HepG2 (cell line): ENCODE measurements around the gene WDR49. TPM values are rescaled to one million over a fixed set of nuclear protein-coding genes. Genes with fewer than 3 reads are reported as not detected.
"Not testable (repeated sequence)": the region's sequence is repeated elsewhere in the genome, so short reads cannot be mapped to it uniquely, and the experiment has no call there.

ENCODE experiments used
- ATAC-seq: fragments of 200-7000 bp; cut with Tn5 transposase; 3 replicates; pipeline ENCODE4 v1.9.1; 2020; ENCODE audit warnings: mild to moderate bottlenecking, moderate library complexity
- BruUV-seq: library from RNA; stranded (reverse); fragments of 400-500 nt; replicated peaks from 2 replicates; lab custom pipeline; 2021; lab: Mats Ljungman, UMichigan
- CTCF ChIA-PET: fragments of 300-600 bp; formaldehyde crosslinking; extraction: SDS; loops from one replicate; lab custom pipeline; 2021; ENCODE audit warnings: low total read pairs, inconsistent platforms, low intra/inter-chr PET ratio; lab: Yijun Ruan, JAX
- POLR2A ChIA-PET: fragments of 350-600 bp; sonication (Branson Sonifier 250); formaldehyde crosslinking; loops from one replicate; lab custom pipeline; 2020; ENCODE audit warnings: antibody characterized with exemption, inconsistent platforms; lab: Yijun Ruan, JAX
- DNase-seq: peaks from one replicate; pipeline ENCODE4 v3.0.0-alpha.2; 2015; ENCODE audit warnings: low spot score
- FAIRE-seq: peaks from 3 replicates; lab custom pipeline; 2011; peaks lifted over from hg19 to GRCh38; lab: Jason Lieb, UNC
- H2AFZ ChIP-seq: one replicate; pipeline ENCODE4 v1.6.1; 2011; ENCODE audit warnings: low read length, inconsistent platforms
- H3K27ac ChIP-seq: fragments of 300-600 bp; 3 replicates; pipeline ENCODE4 v1.8.0; 2011; ENCODE audit warnings: mixed run types, mild to moderate bottlenecking, mixed read lengths, low read length, inconsistent platforms; ENCODE audit not compliant: insufficient read depth; ENCODE audit errors: extremely low read length
- H3K27me3 ChIP-seq, 2 experiments: fragments of 200-600 bp in 1 of 2; 2 replicates in 1 of 2; 3 replicates in 1 of 2; pipeline versions ENCODE4 v1.6.0 to v1.8.0; 2011; ENCODE audit warnings: low read length in 2 of 2, mild to moderate bottlenecking in 2 of 2, moderate library complexity in 2 of 2, inconsistent platforms in 1 of 2; ENCODE audit not compliant: insufficient read depth in 2 of 2, control insufficient read depth in 1 of 2
- H3K36me3 ChIP-seq, 2 experiments: fragments of 200-600 bp in 1 of 2; replicated peaks in 1 of 2; 2 replicates in 1 of 2; 3 replicates in 1 of 2; pipeline versions ENCODE4 v1.5.1 to v1.8.0; 2011; ENCODE audit warnings: low read length in 2 of 2, inconsistent platforms in 1 of 2; ENCODE audit not compliant: insufficient read depth in 2 of 2, control insufficient read depth in 1 of 2
- H3K4me1 ChIP-seq: 2 replicates; pipeline ENCODE4 v1.5.1; 2012; ENCODE audit warnings: low read length, inconsistent platforms; ENCODE audit not compliant: insufficient read depth
- H3K4me2 ChIP-seq: 2 replicates; pipeline ENCODE4 v1.6.0; 2011; ENCODE audit warnings: low read depth, low read length, inconsistent platforms
- H3K4me3 ChIP-seq, 3 experiments: fragments of 200-600 bp in 1 of 3; sonication (generic), shearing (Covaris generic) in 1 of 3; replicated peaks in 1 of 3; 2 replicates each; pipeline ENCODE4 v1.5.1; 2011 to 2016; ENCODE audit warnings: low read length in 3 of 3, inconsistent platforms in 2 of 3, low read depth in 2 of 3, mild to moderate bottlenecking in 2 of 3, control low read depth in 1 of 3, mixed read lengths in 1 of 3; ENCODE audit not compliant: insufficient read depth in 1 of 3
- H3K79me2 ChIP-seq: one replicate; pipeline ENCODE4 v1.6.1; 2011; ENCODE audit warnings: low read length, inconsistent platforms; ENCODE audit not compliant: insufficient read depth
- H3K9ac ChIP-seq: 2 replicates; pipeline ENCODE4 v1.6.0; 2011; ENCODE audit warnings: mild to moderate bottlenecking, low read depth, low read length, inconsistent platforms; ENCODE audit not compliant: insufficient read depth
- H3K9me3 ChIP-seq: 2 replicates; pipeline ENCODE4 v1.5.1; 2012; ENCODE audit warnings: mild to moderate bottlenecking, low read length
- H4K20me1 ChIP-seq: 2 replicates; pipeline ENCODE4 v1.6.0; 2011; ENCODE audit warnings: inconsistent platforms, mild to moderate bottlenecking, low read length, moderate library complexity; ENCODE audit not compliant: insufficient read depth
- FOXC1 ChIP-seq: sonication (generic); formaldehyde crosslinking; IDR thresholded peaks from 2 replicates; pipeline ENCODE4 v1.8.0; 2022; ENCODE audit warnings: mild to moderate bottlenecking, missing genetic modification reagents, borderline replicate concordance
- FOXO1 ChIP-seq: sonication (generic); formaldehyde crosslinking; IDR thresholded peaks from 2 replicates; pipeline ENCODE4 v1.4.0; 2020; ENCODE audit warnings: missing genetic modification reagents
- PAWR ChIP-seq: sonication (generic); formaldehyde crosslinking; IDR thresholded peaks from 2 replicates; pipeline ENCODE4 v1.4.0; 2020; ENCODE audit warnings: missing genetic modification reagents, mild to moderate bottlenecking, borderline replicate concordance
- SRY ChIP-seq: sonication (generic); formaldehyde crosslinking; IDR thresholded peaks from 2 replicates; pipeline ENCODE4 v1.8.0; 2022; ENCODE audit warnings: mild to moderate bottlenecking, missing genetic modification reagents
- YEATS2 ChIP-seq: sonication (generic); formaldehyde crosslinking; IDR thresholded peaks from 2 replicates; pipeline ENCODE4 v1.4.0; 2020; ENCODE audit warnings: missing genetic modification reagents, borderline replicate concordance
- ZBTB34 ChIP-seq: sonication (generic); formaldehyde crosslinking; IDR thresholded peaks from 2 replicates; pipeline ENCODE4 v1.8.0; 2022; ENCODE audit warnings: mild to moderate bottlenecking, missing genetic modification reagents
- ZFP36L1 ChIP-seq: sonication (generic); formaldehyde crosslinking; IDR thresholded peaks from 2 replicates; pipeline ENCODE4 v1.8.0; 2022; ENCODE audit warnings: mild to moderate bottlenecking, missing genetic modification reagents, moderate library complexity
- ZNF382 ChIP-seq: sonication (generic); formaldehyde crosslinking; IDR thresholded peaks from 2 replicates; pipeline ENCODE4 v1.5.0; 2020; ENCODE audit warnings: missing genetic modification reagents, mild to moderate bottlenecking, borderline replicate concordance
- ZNF720 ChIP-seq: sonication (generic); formaldehyde crosslinking; IDR thresholded peaks from 2 replicates; pipeline ENCODE4 v1.4.0; 2020; ENCODE audit warnings: missing genetic modification reagents
- ZNF841 ChIP-seq: sonication (generic); formaldehyde crosslinking; IDR thresholded peaks from 2 replicates; pipeline ENCODE4 v1.8.1; 2023; ENCODE audit warnings: missing genetic modification reagents, borderline replicate concordance
- WGBS: methylation state at CpG from one replicate; pipeline ENCODE4 v1.1.6; 2017; ENCODE audit warnings: low lambda C conversion rate; 5-methylcytosine and 5-hydroxymethylcytosine counted together
- in situ Hi-C: cut with HindIII; loops from 2 replicates; pipeline ENCODE4 v1.10.0; 2017; ENCODE audit warnings: low pct_unique_long_range_greater_than_20kb; ENCODE audit not compliant: extremely low pct_ligation_motif_present
- intact Hi-C: fragments of 100-400 bp; cut with micrococcal nuclease; formaldehyde crosslinking; loops from one replicate; pipeline ENCODE4 v1.10.0; 2022; ENCODE audit not compliant: unreplicated experiment
- polyA plus RNA-seq, 8 experiments: library from polyadenylated mRNA; depleted of rRNA in 3 of 8; stranded (reverse) in 7 of 8; unstranded in 1 of 8; fragments of >200 nt; fragmentation: Illumina TruSeq in 4 of 8; extraction: Trizol in 4 of 8; gene quantifications; 2 replicates each; pipeline versions ENCODE4 v1.2.1 to v1.2.3, GENCODE V29; 2011 to 2016; ENCODE audit warnings: low read depth in 4 of 8, missing spikeins in 1 of 8, mixed read lengths in 1 of 8; ENCODE audit not compliant: insufficient read depth in 1 of 8
- total RNA-seq, 5 experiments: library from RNA; depleted of rRNA; stranded (reverse); fragments of >200 nt; fragmentation: Illumina TruSeq; extraction: Trizol; gene quantifications; 2 replicates each; pipeline ENCODE4 v1.2.3, GENCODE V29; 2016; ENCODE audit warnings: low read depth in 1 of 5

Gene WDR49
- total and polyA plus RNA-seq, 2 of the 13 experiments (the other 11 are each of a cell fraction or from before 2014, with no cell fraction given): 0.04 TPM; not detected in 1

GRCh38 chr3:167615030-167615429 lies 38.7 kb downstream of the WDR49 start:
- Histone ChIP-seq H3K79me2 (no peaks in the 10 kb centered on the region), H3K9me3 (no peaks in the 10 kb centered on the region), H4K20me1 (no peaks in the 10 kb centered on the region), H3K27me3 (no peaks in the 10 kb centered on the region), H3K36me3 (no peaks in the 10 kb centered on the region), H3K4me2 (no peak overlapping the region), H3K4me1 (no peaks in the 10 kb centered on the region), H3K4me3 (no peak overlapping the region), H3K27ac (no peak overlapping the region), H3K9ac (no peak overlapping the region), H2AFZ (no peak overlapping the region)
- ATAC-seq (no peak), DNase-seq (no peak), FAIRE-seq (no peak)
- TF ChIP-seq FOXC1 (no peak), ZFP36L1 (CRISPR knock-in tag) (no peak), FOXO1 (no peak), PAWR (no peak), YEATS2 (CRISPR knock-in tag) (no peak), ZNF841 (CRISPR knock-in tag) (no peak), ZBTB34 (CRISPR knock-in tag) (no peak), SRY (CRISPR knock-in tag) (no peak), ZNF382 (CRISPR knock-in tag) (no peak), ZNF720 (CRISPR knock-in tag) (no peak)
- BruUV-seq: no TSS peak
- 6% methylated on average over 3 of the region's 3 CpGs for WGBS
- intact Hi-C loops (no loop called here), in situ Hi-C loops (no loop called here)
- ChIA-PET POLR2A (no interaction called here), CTCF (no interaction called here)

GRCh38 chr3:167614196-167614595 lies 39.5 kb downstream of the WDR49 start:
- H4K20me1 ChIP-seq, H3K27ac ChIP-seq, H3K9me3 ChIP-seq, H3K9ac ChIP-seq, H2AFZ ChIP-seq, H3K4me3 ChIP-seq, FAIRE-seq, in situ Hi-C loops, H3K4me2 ChIP-seq, ATAC-seq, BruUV-seq, CTCF ChIA-PET, DNase-seq, H3K36me3 ChIP-seq, H3K4me1 ChIP-seq, POLR2A ChIA-PET, H3K79me2 ChIP-seq, H3K27me3 ChIP-seq, intact Hi-C loops: not testable (repeated sequence)
- WGBS: 9% methylated on average over 5 of the region's 5 CpGs
